CD4-positive, alpha-beta T cell treated with Interleukin-21 for 1 hour (primary cell): ENCODE results near the gene LDLRAP1.

ENCODE experiments used
- DNase-seq: peaks from one replicate; pipeline ENCODE4 v3.0.0-alpha.2; 2020

Gene LDLRAP1

GRCh38 chr1:25563330-25564215, 20.2 kb downstream of the LDLRAP1 start:
- DNase-seq, result no peak

GRCh38 chr1:25564777-25565574, 21.6 kb downstream of the LDLRAP1 start:
- peak; percentile 45 for DNase-seq

GRCh38 chr1:25565626-25566025, 22.2 kb downstream of the LDLRAP1 start:
- DNase-seq, result no peak

DNA sequence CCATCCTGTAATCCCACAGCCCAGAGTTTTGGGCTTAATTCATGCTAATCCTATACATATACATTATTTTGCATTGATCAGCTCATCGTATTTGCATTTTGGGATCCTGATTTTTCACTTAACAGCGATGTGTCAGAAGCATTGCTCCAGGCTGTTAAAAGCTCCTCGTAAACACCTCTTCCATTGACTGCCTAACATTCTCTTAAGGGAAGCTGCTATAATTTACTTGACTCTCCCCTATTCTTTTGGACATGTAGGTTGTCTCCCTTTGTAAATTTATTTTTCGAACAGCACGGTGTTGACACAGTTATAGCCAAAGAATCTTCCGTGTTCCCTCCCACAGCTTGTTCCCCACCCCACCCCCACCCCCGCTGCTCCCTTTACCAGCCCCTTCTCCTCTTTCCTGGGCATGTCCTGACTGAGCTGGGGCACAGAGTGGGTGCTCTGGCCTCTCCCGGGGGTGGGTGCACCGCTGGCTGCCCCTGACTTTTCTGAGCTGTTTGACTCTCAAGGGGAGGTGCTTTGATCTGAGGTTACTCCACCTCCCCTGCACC, 22.8 kb downstream of the LDLRAP1 start:
- DNase-seq, result no peak

GRCh38 chr1:25566730-25567341, 23.4 kb downstream of the LDLRAP1 start:
- DNase-seq, result peak; percentile 28

DNA sequence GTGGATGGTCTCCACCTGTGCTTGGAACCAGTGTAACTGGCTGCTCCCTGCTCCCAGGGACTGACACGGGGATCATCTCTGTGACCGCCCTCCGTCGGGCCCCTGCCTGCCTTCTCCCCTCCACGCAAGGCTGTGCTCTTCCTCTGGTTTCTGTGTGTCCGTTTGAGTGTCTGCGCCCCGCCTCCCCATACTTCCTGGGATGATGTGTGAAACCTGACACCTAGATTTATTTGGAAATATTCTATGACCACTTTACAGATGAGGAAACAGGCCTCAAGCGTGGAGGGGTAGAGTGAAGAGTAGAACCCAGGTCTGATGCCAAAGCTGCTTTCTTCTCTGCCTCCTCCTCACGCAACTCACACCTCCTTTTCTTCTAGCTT, 24.3 kb downstream of the LDLRAP1 start:
- no peak for DNase-seq

GRCh38 chr1:25568090-25568833, 24.9 kb downstream of the LDLRAP1 start:
- no peak for DNase-seq

GRCh38 chr1:25568834-25569596, 25.6 kb downstream of the LDLRAP1 start:
- no peak for DNase-seq

DNA sequence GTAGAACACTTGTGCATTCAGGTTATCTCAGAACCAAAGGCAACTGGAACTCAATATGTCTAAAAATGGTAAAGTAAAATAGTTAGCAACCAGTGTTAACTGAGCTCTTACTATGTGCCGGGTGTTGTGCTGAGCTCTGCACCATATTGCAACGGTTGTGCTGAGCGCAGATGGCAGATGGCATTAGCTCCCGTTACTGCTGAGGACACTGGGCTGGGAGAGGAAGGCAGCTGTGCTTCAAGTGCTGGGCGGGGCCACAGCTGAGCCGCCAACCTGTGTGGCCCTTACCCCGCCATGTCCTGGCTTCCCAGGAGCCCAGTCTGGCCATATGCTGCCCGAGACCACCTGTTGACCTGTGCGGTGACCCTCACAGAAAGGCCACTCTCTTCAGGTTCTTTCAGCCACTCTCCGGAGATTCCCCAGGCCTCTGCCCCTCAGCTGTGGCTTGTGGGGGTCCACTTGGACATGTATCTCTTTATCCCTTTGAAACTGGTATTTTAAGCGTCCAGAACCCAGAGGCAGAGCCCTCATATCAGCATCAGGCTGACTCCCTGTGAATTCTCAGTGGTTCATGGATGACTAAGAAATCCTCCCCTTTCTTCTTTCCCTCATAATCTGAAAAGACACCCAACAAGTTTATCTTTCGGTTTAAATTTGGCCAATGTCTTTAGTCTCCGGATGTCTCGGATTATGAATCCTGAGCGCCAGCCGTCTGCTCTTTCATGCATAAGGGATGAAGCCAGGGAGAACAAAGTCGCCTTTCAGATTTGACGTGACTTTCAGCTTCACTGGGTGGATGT, 26.4 kb downstream of the LDLRAP1 start:
- DNase-seq, result no peak

DNA sequence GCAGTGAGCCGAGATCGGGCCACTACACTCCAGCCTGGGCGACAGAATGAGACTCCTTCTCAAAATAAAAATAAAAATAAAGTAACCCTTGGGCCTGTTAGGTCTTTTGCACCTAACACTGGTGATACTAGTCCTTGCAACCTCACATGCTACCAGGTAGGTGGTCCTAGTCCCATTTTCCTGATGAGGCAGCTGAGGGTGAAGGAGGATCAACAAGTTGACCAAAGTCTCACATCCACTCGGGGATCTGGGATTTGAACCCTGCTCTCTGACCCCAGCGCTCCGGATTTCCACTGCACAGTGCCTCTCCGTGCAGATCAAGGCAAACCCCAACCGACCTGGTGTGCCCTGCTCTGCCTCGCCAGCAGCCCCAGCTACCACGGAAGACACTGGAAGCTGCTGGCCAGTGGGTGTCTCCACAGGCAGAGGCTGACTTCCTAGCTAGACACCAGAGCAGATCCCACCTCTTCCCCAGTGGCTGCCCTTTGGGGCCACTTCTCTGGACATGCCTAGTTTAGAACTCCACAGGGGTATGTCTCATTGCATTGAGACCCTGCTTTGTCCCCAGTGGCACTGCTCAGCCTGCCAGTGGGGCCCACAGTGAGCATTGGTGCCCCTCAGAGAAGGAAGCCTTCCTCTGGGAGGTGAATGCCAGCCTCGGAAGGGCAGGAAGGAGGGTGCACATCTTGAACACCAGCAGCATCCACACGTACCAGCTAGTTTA, 27.6 kb downstream of the LDLRAP1 start:
- no peak for DNase-seq

- DNase-seq, result no peak
These were observed 28.1 kb downstream of the LDLRAP1 start for GRCh38 chr1:25571522-25571970.

GRCh38 chr1:25572107-25572506, 28.7 kb downstream of the LDLRAP1 start:
- DNase-seq, result no peak

DNA sequence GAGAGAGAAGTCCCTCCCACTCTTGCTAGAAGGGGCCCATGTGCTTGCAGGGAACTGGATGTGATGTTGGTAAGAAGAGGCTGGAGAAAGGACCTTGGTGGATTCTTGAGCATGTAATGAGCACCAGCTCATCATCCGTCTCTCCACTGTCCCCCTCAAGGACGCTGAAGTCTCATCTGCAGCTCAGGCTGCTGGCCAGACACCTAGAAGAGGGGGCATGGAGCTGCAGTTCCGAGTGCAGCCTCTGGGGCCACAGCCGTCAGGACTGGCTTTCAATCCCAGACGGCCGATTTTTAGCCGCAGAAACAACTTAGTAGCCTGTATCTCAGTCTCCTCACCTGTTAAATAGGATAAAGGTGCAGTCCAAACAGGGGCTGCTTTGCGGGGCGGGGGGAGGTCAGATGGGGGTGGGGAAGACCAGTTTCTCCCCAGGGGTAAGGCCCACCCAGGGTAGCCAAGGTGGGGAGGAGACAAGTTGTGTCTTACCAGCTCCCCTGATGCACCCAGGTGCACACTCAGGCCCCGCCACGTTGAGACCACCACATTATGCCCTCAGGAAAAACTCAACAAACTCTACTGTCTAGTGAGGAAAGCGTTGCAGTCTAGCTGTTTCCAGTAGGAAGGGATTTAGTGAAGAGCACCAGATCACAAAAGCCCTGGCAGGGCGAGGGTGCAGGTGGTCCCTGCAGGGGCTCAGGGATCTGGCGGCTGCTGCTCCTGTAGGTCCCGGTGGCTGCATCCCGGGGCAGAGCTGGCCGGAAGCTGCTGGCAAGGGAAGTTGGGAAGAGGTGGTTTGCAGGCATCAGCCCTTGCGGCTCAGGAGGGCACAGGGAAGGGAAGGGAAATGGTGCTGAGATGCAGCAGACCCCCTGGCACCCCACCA, 29.5 kb downstream of the LDLRAP1 start:
- DNase-seq, result peak; percentile 52

GRCh38 chr1:25573591-25573930, 30.2 kb downstream of the LDLRAP1 start:
- no peak for DNase-seq

DNA sequence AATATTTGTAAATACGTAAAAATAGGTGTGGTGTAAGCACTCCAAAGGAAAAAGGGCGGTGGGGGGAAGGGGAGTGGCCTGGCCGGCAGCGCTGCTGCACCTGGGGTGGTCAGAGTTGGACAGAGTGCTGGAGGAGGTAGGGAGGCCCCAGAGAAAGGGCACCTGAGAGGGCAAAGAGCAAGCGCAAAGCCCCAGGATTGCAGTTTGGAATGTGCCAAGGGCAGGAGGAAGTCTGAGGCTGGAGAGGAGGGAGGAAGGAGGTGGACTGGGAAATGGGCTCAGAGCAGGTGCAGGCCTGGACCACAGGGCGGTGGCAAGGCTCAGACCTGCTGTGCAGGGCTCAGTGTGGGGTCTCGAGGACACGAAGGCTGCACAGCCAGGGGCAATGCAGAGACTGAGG, 30.6 kb downstream of the LDLRAP1 start:
- DNase-seq, result no peak

DNA sequence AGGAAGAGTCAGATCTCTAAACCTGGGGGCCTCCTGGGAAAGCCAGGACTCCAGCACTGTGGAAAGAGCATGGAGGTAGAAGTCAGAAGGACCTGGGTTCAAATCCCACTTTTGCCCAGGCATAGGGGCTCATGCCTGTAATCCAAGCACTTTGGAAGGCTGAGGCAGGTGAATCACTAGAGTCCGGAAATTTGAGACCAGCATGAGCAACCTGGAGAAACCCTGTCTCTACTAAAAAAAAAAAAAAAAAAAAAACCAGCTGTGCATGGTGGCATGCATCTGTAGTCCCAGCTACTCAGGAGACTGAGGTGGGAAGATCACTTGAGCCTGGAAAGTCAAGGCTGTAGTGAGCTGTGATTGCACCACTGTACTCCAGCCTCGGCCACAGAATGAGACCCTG, 31.8 kb downstream of the LDLRAP1 start:
- no peak for DNase-seq

DNA sequence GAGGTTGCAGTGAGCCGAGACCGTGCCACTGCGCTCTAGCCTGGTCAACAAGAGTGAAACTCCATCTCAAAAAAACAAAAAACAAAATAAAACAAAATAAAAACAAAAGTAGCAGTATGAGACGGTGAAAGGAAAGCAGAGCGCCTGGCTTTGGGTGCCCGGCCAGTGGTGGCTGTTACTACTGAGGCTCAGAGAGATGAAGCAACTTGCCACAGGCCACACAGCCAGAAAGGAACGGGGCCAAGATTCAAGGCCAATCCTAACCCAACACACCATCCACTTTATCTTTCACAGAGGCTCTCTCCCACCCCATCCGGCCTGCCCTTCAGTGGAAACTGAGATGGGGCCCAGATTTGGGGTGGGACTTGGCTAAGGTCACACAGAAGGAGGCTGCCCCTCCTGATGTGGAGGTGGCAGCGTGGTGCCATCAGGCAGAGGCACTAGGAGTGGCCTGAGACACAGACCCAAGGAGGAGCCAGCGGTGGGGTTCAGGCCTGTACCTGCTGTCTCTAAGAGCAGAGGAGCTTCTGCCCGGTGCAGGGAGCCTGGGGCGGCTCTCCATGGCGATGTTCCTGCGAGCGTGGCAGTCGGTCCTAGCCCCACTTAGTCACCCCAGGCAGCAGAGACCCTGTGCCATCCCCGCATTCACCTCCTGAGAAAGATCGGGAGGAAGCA, 33.2 kb downstream of the LDLRAP1 start:
- no peak for DNase-seq

DNA sequence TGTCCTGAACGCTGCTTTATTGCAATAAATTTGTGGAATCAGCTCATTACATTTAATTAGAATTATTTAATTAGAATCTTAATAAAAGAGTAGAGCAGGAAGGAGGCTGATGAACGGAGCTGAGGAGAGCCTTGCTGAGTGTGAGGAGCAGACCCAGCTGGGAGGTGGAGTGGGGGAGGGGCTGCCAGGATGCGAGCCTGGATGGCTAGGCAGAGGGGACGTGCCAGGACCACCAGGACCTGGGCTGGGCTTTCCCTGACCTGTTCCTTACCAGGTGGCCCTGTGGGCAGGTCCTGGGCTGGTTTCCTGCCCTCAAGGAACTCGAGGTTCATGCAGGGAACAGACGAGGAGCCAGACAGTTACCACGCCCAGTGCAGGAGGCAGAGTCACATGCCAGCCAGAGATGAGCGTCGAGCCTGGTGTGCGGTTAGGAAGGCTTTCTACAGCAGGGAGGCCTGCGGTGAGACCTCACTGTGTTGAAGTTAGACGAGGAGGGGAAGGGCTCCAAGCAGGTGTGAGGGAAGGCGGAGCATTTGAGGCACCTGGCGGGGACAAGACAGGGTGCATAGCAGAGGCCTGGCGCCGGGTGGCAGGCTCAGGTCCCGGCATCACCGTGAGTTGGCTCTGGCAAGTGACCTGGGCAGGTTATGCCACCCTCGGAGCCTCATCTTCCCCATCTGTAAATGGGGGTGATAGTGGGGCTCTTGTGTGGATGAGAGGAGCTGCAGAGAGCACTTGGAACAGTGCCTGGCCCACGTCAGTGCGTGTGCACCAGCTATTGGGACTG, 33.9 kb downstream of the LDLRAP1 start:
- no peak for DNase-seq
